K562 (cell line): ENCODE results near the gene OR5K2. TPM values are rescaled to one million over a fixed set of nuclear protein-coding genes. Genes with fewer than 3 reads are reported as not detected.

ENCODE experiments used
- ATAC-seq: fragments of 200-7000 bp; cut with Tn5 transposase; 3 replicates; pipeline ENCODE4 v1.9.1; 2020; ENCODE audit warnings: moderate library complexity
- BruUV-seq: library from RNA; stranded (reverse); fragments of 400-500 nt; replicated peaks from 2 replicates; lab custom pipeline; 2021; lab: Mats Ljungman, UMichigan
- CTCF ChIA-PET: fragments of 300-600 bp; formaldehyde crosslinking; extraction: SDS; loops from one replicate; lab custom pipeline; 2021; ENCODE audit warnings: low intra/inter-chr PET ratio; lab: Yijun Ruan, JAX
- POLR2A ChIA-PET: fragments of 300-600, 350-650 bp; sonication (Branson Sonifier 250); formaldehyde crosslinking; extraction: SDS; loops from one replicate; lab custom pipeline; 2021; ENCODE audit warnings: antibody characterized with exemption, inconsistent platforms; lab: Yijun Ruan, JAX
- DNase-seq, 4 experiments: peaks; one replicate each; pipeline versions ENCODE4 v3.0.0 to v3.0.0-alpha.2; 2011 to 2018; ENCODE audit warnings: low spot score in 3 of 4, mixed read lengths in 3 of 4; ENCODE audit errors: extremely low read depth in 1 of 4
- FAIRE-seq: peaks from 2 replicates; lab custom pipeline; 2011; peaks lifted over from hg19 to GRCh38; lab: Jason Lieb, UNC
- H2AFZ ChIP-seq: 2 replicates; pipeline ENCODE4 v1.6.0; 2011; ENCODE audit warnings: low read depth, low read length, control low read depth, inconsistent platforms
- H3K27ac ChIP-seq: fragments of 200-600 bp; 3 replicates; pipeline ENCODE4 v1.8.0; 2011; ENCODE audit warnings: low read depth, mild to moderate bottlenecking, control low read depth, inconsistent platforms, low read length, moderate library complexity, mixed read lengths; ENCODE audit errors: extremely low read depth
- H3K27me3 ChIP-seq, 2 experiments: fragments of 300-600 bp in 1 of 2; 2 replicates in 1 of 2; 3 replicates in 1 of 2; pipeline versions ENCODE4 v1.6.0 to v1.8.0; 2011; ENCODE audit warnings: inconsistent platforms in 2 of 2, low read length in 2 of 2, mild to moderate bottlenecking in 1 of 2, mixed read lengths in 1 of 2, moderate library complexity in 1 of 2; ENCODE audit not compliant: control insufficient read depth in 2 of 2, insufficient read depth in 2 of 2
- H3K36me3 ChIP-seq: fragments of 300-600 bp; 3 replicates; pipeline ENCODE4 v1.8.0; 2011; ENCODE audit warnings: mild to moderate bottlenecking, low read length, inconsistent platforms; ENCODE audit not compliant: control insufficient read depth, insufficient read depth
- H3K4me1 ChIP-seq, 2 experiments: fragments of 200-600 bp in 1 of 2; replicated peaks in 1 of 2; 2 replicates in 1 of 2; 3 replicates in 1 of 2; pipeline versions ENCODE4 v1.5.1 to v1.8.0; 2011; ENCODE audit warnings: inconsistent platforms in 2 of 2, low read length in 2 of 2, mild to moderate bottlenecking in 1 of 2, mixed read lengths in 1 of 2, moderate library complexity in 1 of 2; ENCODE audit not compliant: control insufficient read depth in 2 of 2, insufficient read depth in 2 of 2
- H3K4me2 ChIP-seq: 2 replicates; pipeline ENCODE4 v1.6.1; 2011; ENCODE audit warnings: low read length, control low read depth, inconsistent platforms, mixed read lengths; ENCODE audit not compliant: insufficient read depth
- H3K4me3 ChIP-seq: fragments of 200-600 bp; sonication (generic), shearing (Covaris generic); 2 replicates; pipeline ENCODE4 v1.5.1; 2016; ENCODE audit warnings: control low read depth, inconsistent platforms
- H3K79me2 ChIP-seq: fragments of 200-600 bp; 3 replicates; pipeline ENCODE4 v1.8.0; 2011; ENCODE audit warnings: low read length, inconsistent platforms; ENCODE audit not compliant: control insufficient read depth, insufficient read depth
- H3K9ac ChIP-seq, 2 experiments: 2 replicates each; pipeline versions ENCODE4 v1.6.0 to v1.6.1; 2011; ENCODE audit warnings: low read depth in 2 of 2, low read length in 2 of 2, control low read depth in 1 of 2, inconsistent platforms in 1 of 2, mild to moderate bottlenecking in 1 of 2, mixed read lengths in 1 of 2; ENCODE audit not compliant: insufficient read depth in 1 of 2
- H3K9me1 ChIP-seq: one replicate; pipeline ENCODE4 v1.6.0; 2011; ENCODE audit warnings: inconsistent platforms, mild to moderate bottlenecking, low read length, moderate library complexity; ENCODE audit not compliant: control insufficient read depth, insufficient read depth
- H3K9me3 ChIP-seq: replicated peaks from 2 replicates; pipeline ENCODE4 v1.5.1; 2011; ENCODE audit warnings: low read depth, low read length, inconsistent platforms; ENCODE audit not compliant: control insufficient read depth, insufficient read depth
- H4K20me1 ChIP-seq: replicated peaks from 2 replicates; pipeline ENCODE4 v1.6.1; 2011; ENCODE audit warnings: low read length, inconsistent platforms, mixed read lengths; ENCODE audit not compliant: control insufficient read depth, insufficient read depth
- CEBPB ChIP-seq: fragments of 450-650 bp; IDR thresholded peaks from 2 replicates; pipeline ENCODE4 v1.6.1; 2016; ENCODE audit warnings: missing genetic modification characterization, missing compliant biosample characterization
- CEBPG ChIP-seq, 3 experiments: fragments of 200-800 bp in 1 of 3; sonication (Bioruptor generic) in 1 of 3; sonication (generic) in 1 of 3; formaldehyde crosslinking in 1 of 3; IDR thresholded peaks in 2 of 3; conservative IDR thresholded peaks in 1 of 3; 2 replicates each; pipeline versions ENCODE4 v1.6.1 to v1.8.0; 2016 to 2022; ENCODE audit warnings: missing compliant biosample characterization in 2 of 3, missing genetic modification characterization in 2 of 3, mild to moderate bottlenecking in 1 of 3, missing genetic modification reagents in 1 of 3
- ETV6 ChIP-seq, 3 experiments: fragments of 150-350 bp in 1 of 3; sonication (generic) in 1 of 3; formaldehyde crosslinking in 1 of 3; IDR thresholded peaks; 2 replicates each; pipeline versions ENCODE4 v1.6.1 to v1.8.0; 2014 to 2022; ENCODE audit warnings: borderline replicate concordance in 2 of 3, low read depth in 2 of 3, antibody characterized with exemption in 1 of 3, low read length in 1 of 3, mild to moderate bottlenecking in 1 of 3, missing genetic modification reagents in 1 of 3
- OTX1 ChIP-seq: fragments of 450-650 bp; formaldehyde crosslinking; IDR thresholded peaks from 2 replicates; pipeline ENCODE4 v1.4.0; 2022; ENCODE audit warnings: mild to moderate bottlenecking
- REST ChIP-seq, 2 experiments: fragments of 450-650 bp; formaldehyde crosslinking in 1 of 2; IDR thresholded peaks; 2 replicates each; pipeline versions ENCODE4 v1.4.0 to v1.6.1; 2014 to 2020; ENCODE audit warnings: mild to moderate bottlenecking in 2 of 2, borderline replicate concordance in 1 of 2, low read depth in 1 of 2
- SPI1 ChIP-seq: IDR thresholded peaks from 2 replicates; pipeline ENCODE4 v1.6.1; 2011; ENCODE audit warnings: low read depth, low read length, control low read depth, borderline replicate concordance
- ZBTB34 ChIP-seq: fragments of 250-450 bp; sonication (Bioruptor Pico); IDR thresholded peaks from 2 replicates; pipeline ENCODE4 v1.8.0; 2021; ENCODE audit warnings: mild to moderate bottlenecking, moderate library complexity
- ZNF695 ChIP-seq: fragments of 450-650 bp; formaldehyde crosslinking; IDR thresholded peaks from 2 replicates; pipeline ENCODE4 v1.4.0; 2020; ENCODE audit warnings: mild to moderate bottlenecking, moderate library complexity
- ZZZ3 ChIP-seq: fragments of 450-650 bp; IDR thresholded peaks from 2 replicates; pipeline ENCODE4 v1.6.1; 2016; ENCODE audit warnings: antibody characterized with exemption, mild to moderate bottlenecking, moderate library complexity
- WGBS: fragments of 100-300 bp; shearing (Covaris generic); methylation state at CpG from one replicate; pipeline ENCODE4 v1.1.6; 2016; ENCODE audit warnings: low coverage, mixed read lengths; ENCODE audit not compliant: insufficient coverage; ENCODE audit errors: missing lambda C conversion rate; 5-methylcytosine and 5-hydroxymethylcytosine counted together
- in situ Hi-C: fragments of 300-500 bp; cut with MboI; formaldehyde crosslinking; loops from 4 replicates; pipeline ENCODE4 v1.15.0; 2018; ENCODE audit warnings: inconsistent platforms, mixed read lengths
- intact Hi-C: fragments of 100-400 bp; cut with micrococcal nuclease; formaldehyde crosslinking; loops from 2 replicates; pipeline ENCODE4 v1.14.2; 2022
- polyA plus RNA-seq, 8 experiments: library from polyadenylated mRNA; depleted of rRNA in 4 of 8; stranded (reverse) in 5 of 8; unstranded in 3 of 8; fragments of >200 nt; fragmentation: Nextera tagmentation in 2 of 8; fragmentation: Illumina TruSeq in 1 of 8; extraction: Ambion mirVana in 2 of 8; extraction: Trizol in 1 of 8; gene quantifications; 2 replicates each; pipeline versions ENCODE4 v1.2.1 to v1.2.3, GENCODE V29; 2011 to 2014; ENCODE audit warnings: inconsistent platforms in 1 of 8, missing spikeins in 1 of 8
- total RNA-seq, 7 experiments: library from RNA; depleted of rRNA in 6 of 7; stranded (reverse); fragments of >200 nt in 6 of 7; fragmentation: Illumina TruSeq in 2 of 7; extraction: Trizol in 2 of 7; gene quantifications; 2 replicates each; pipeline versions ENCODE4 v1.2.1 to v1.2.3, GENCODE V29; 2011 to 2021; ENCODE audit warnings: low replicate concordance in 1 of 7

Gene OR5K2
- total and polyA plus RNA-seq, 9 of the 15 experiments (the other 6 are each of a cell fraction or from before 2014, with no cell fraction given): not detected

GRCh38 chr3:98497381-98497780, at the start of gene OR5K2 (continued):
- TF ChIP-seq ZBTB34 (no peak), ZZZ3 (no peak)

GRCh38 chr3:98449606-98450193, 47.8 kb upstream of the OR5K2 start:
- H3K27ac ChIP-seq: no peak overlapping the region
- intact Hi-C loops (no loop called here), in situ Hi-C loops (no loop called here)
- no peaks in the 10 kb centered on the region for H3K36me3 ChIP-seq
- H3K9ac ChIP-seq: no peak overlapping the region
- TF ChIP-seq SPI1: no peak
- no peak for TF ChIP-seq OTX1
- peak; percentile 53 for TF ChIP-seq CEBPB (tag)
- no peak for TF ChIP-seq ZNF695 (CRISPR knock-in tag)
- no peak for TF ChIP-seq CEBPG (CRISPR knock-in tag; IDR thresholded peaks at IDR 0.05)
- peak in 1 of 2 experiments; percentile 79; a peak in 2 of 4 replicates for TF ChIP-seq CEBPG (tag; conservative IDR thresholded peaks at IDR 0.05 in 1 of 2, IDR thresholded peaks at IDR 0.05 in 1 of 2)
- TF ChIP-seq ETV6 (IDR thresholded peaks at IDR 0.05; ENCODE audit: borderline replicate concordance in 1 of 2, low read depth in 2 of 2, low read length in 1 of 2): no peak
- no peak for TF ChIP-seq ETV6 (CRISPR knock-in tag; IDR thresholded peaks at IDR 0.05; ENCODE audit: borderline replicate concordance)
- no peak for TF ChIP-seq REST (IDR thresholded peaks at IDR 0.05; ENCODE audit: borderline replicate concordance)
- no peak for TF ChIP-seq REST (CRISPR knock-in tag; IDR thresholded peaks at IDR 0.05; ENCODE audit: low read depth)
- 8% methylated on average over 7 of the region's 7 CpGs for WGBS
- no peaks in the 10 kb centered on the region for H3K27me3 ChIP-seq
- no peaks in the 10 kb centered on the region for H3K9me1 ChIP-seq
- BruUV-seq: no TSS peak
- no peak for DNase-seq
- no peaks in the 10 kb centered on the region for H4K20me1 ChIP-seq
- no peak overlapping the region for H3K4me3 ChIP-seq
- H2AFZ ChIP-seq: no peak overlapping the region
- no peaks in the 10 kb centered on the region for H3K9me3 ChIP-seq
- no peaks in the 10 kb centered on the region for H3K4me1 ChIP-seq
- no peaks in the 10 kb centered on the region for H3K79me2 ChIP-seq
- POLR2A ChIA-PET: no interaction called here
- FAIRE-seq: no peak
- H3K4me2 ChIP-seq: no peak overlapping the region
- CTCF ChIA-PET: no interaction called here
- ATAC-seq: no peak
